Panc1 (cell line): ENCODE measurements around the gene PLCB1.

Experiments used
- CTCF ChIP-seq: fragments of 450-650 bp; IDR thresholded peaks from 2 replicates; pipeline ENCODE4 v1.5.1; 2017; ENCODE audit warnings: mild to moderate bottlenecking
- POLR2AphosphoS5 ChIP-seq: IDR thresholded peaks from 2 replicates; pipeline ENCODE4 v1.6.1; 2012; ENCODE audit warnings: mild to moderate bottlenecking, low read depth, low read length, moderate library complexity
- SIN3A ChIP-seq: IDR thresholded peaks from 2 replicates; pipeline ENCODE4 v1.6.1; 2012; ENCODE audit warnings: low read depth, mild to moderate bottlenecking, low read length, moderate library complexity, borderline replicate concordance; ENCODE audit not compliant: insufficient read depth

DNA sequence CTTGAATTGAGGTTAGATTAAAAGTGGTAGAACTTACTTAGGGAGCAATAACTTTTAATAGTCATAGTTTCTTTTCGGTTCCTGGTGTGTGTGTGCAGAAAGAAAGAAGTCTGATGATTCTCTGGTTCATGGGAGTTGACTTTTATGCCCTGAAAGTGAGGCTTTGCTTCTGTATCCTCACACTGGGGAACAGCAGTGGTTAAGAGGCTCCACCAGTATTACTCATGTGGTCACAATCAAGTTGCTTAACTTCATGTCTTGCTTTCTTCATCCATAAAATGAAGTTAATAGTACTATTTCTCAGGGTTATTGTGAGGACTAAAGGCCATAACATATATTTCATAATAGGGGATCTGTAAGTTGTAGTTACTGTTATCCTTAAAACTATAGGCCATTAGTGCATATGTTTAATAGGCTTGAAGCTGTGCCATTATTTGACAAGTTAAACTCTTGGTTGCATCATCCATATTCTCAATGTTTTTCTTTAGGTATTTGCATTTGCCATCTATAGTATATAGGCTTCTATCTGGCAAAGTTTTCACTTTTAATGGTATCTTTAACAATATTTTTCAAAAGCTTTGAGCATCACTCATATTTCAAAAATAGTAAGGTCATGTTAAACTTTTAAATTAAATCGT is 262.4 kb downstream of the PLCB1 start:
- no peak for TF ChIP-seq CTCF
- no peak for TF ChIP-seq POLR2AphosphoS5
- no peak for TF ChIP-seq SIN3A
